Endothelial cell of umbilical vein (primary cell): ENCODE data around the gene ANO6. TPM values are rescaled to one million over a fixed set of nuclear protein-coding genes. Genes with fewer than 3 reads are reported as not detected.

ENCODE experiments used
- BruUV-seq: library from RNA; stranded (reverse); fragments of 400-500 nt; replicated peaks from 2 replicates; lab custom pipeline; 2021; lab: Mats Ljungman, UMichigan
- CTCF ChIA-PET: fragments of 300-600, 350-600 bp; sonication (Branson Sonifier 250); formaldehyde crosslinking; loops from one replicate; lab custom pipeline; 2021; ENCODE audit warnings: antibody characterized with exemption, inconsistent platforms; lab: Charles Lee
- POLR2A ChIA-PET: fragments of 300-600, 350-600 bp; sonication (Branson Sonifier 250); formaldehyde crosslinking; loops from one replicate; lab custom pipeline; 2021; ENCODE audit warnings: antibody characterized with exemption, inconsistent platforms; lab: Charles Lee
- DNase-seq: peaks from one replicate; pipeline ENCODE4 v3.0.0-alpha.2; 2011; ENCODE audit warnings: low read depth, low spot score
- FAIRE-seq: peaks from 2 replicates; lab custom pipeline; 2011; peaks lifted over from hg19 to GRCh38; lab: Jason Lieb, UNC
- H2AFZ ChIP-seq: 2 replicates; pipeline ENCODE4 v1.6.0; 2012; ENCODE audit warnings: low read depth, low read length, control low read depth, inconsistent platforms
- H3K27ac ChIP-seq: 2 replicates; pipeline ENCODE4 v1.5.1; 2011; ENCODE audit warnings: low read depth, mild to moderate bottlenecking, control low read depth, low read length, moderate library complexity; ENCODE audit not compliant: insufficient read depth
- H3K27me3 ChIP-seq, 2 experiments: 2 replicates each; pipeline versions ENCODE4 v1.6.0 to v1.6.1; 2011; ENCODE audit warnings: low read length in 2 of 2, mixed read lengths in 1 of 2; ENCODE audit not compliant: control insufficient read depth in 2 of 2, insufficient read depth in 2 of 2
- H3K36me3 ChIP-seq, 2 experiments: 2 replicates in 1 of 2; 3 replicates in 1 of 2; pipeline ENCODE4 v1.5.1; 2011; ENCODE audit warnings: low read length in 2 of 2, mild to moderate bottlenecking in 1 of 2, moderate library complexity in 1 of 2; ENCODE audit not compliant: control insufficient read depth in 2 of 2, insufficient read depth in 2 of 2; ENCODE audit errors: extremely low read depth in 1 of 2
- H3K4me1 ChIP-seq: 3 replicates; pipeline ENCODE4 v1.5.1; 2011; ENCODE audit warnings: mild to moderate bottlenecking, low read length; ENCODE audit not compliant: control insufficient read depth, insufficient read depth; ENCODE audit errors: extremely low read depth
- H3K4me2 ChIP-seq: 2 replicates; pipeline ENCODE4 v1.6.1; 2011; ENCODE audit warnings: low read length, control low read depth, mixed read lengths; ENCODE audit not compliant: insufficient read depth
- H3K4me3 ChIP-seq, 3 experiments: fragments of 200-600 bp in 1 of 3; sonication (generic), shearing (Covaris generic) in 1 of 3; replicated peaks in 1 of 3; 2 replicates each; pipeline ENCODE4 v1.5.1; 2011 to 2016; ENCODE audit warnings: control low read depth in 3 of 3, low read length in 3 of 3, mild to moderate bottlenecking in 2 of 3, inconsistent platforms in 1 of 3, low read depth in 1 of 3, moderate library complexity in 1 of 3; ENCODE audit not compliant: insufficient read depth in 1 of 3
- H3K79me2 ChIP-seq: 2 replicates; pipeline ENCODE4 v1.6.0; 2012; ENCODE audit warnings: low read length, inconsistent platforms; ENCODE audit not compliant: control insufficient read depth, insufficient read depth
- H3K9ac ChIP-seq: replicated peaks from 2 replicates; pipeline ENCODE3; 2011; ENCODE audit warnings: low read length, control low read depth; ENCODE audit not compliant: insufficient read depth; ENCODE audit errors: extremely low read depth
- H3K9me1 ChIP-seq: replicated peaks from 3 replicates; pipeline ENCODE4 v1.6.0; 2011; ENCODE audit warnings: mild to moderate bottlenecking, low read length; ENCODE audit not compliant: control insufficient read depth, insufficient read depth; ENCODE audit errors: extremely low read depth
- H3K9me3 ChIP-seq: replicated peaks from 2 replicates; pipeline ENCODE4 v1.5.1; 2012; ENCODE audit warnings: low read length, inconsistent platforms; ENCODE audit not compliant: control insufficient read depth, insufficient read depth
- H4K20me1 ChIP-seq: replicated peaks from 2 replicates; pipeline ENCODE3; 2011; ENCODE audit warnings: mild to moderate bottlenecking, low read length; ENCODE audit not compliant: control insufficient read depth, insufficient read depth; ENCODE audit errors: extremely low read depth
- CTCF ChIP-seq, 2 donors: IDR thresholded peaks; 1 replicate in 1 of 2; 2 replicates in 1 of 2; pipeline ENCODE4 v1.5.1; 2011; ENCODE audit warnings: low read length in 2 of 2, mild to moderate bottlenecking in 2 of 2, moderate library complexity in 2 of 2, control low read depth in 1 of 2, inconsistent platforms in 1 of 2, low read depth in 1 of 2; ENCODE audit not compliant: insufficient read depth in 1 of 2; ENCODE audit errors: extremely low read depth in 1 of 2
- EZH2 ChIP-seq: IDR thresholded peaks from 2 replicates; pipeline ENCODE4 v1.6.1; 2012; ENCODE audit warnings: borderline replicate concordance, low read depth, mild to moderate bottlenecking, moderate library complexity, low read length, inconsistent platforms; ENCODE audit not compliant: severe bottlenecking
- FOS ChIP-seq: IDR thresholded peaks from 2 replicates; pipeline ENCODE4 v1.6.1; 2011; ENCODE audit warnings: mild to moderate bottlenecking, low read length, moderate library complexity, borderline replicate concordance; ENCODE audit not compliant: insufficient read depth
- GATA2 ChIP-seq: IDR thresholded peaks from 2 replicates; pipeline ENCODE4 v1.7.0; 2011; ENCODE audit warnings: low read depth, mild to moderate bottlenecking, moderate library complexity, mixed read lengths, low read length; ENCODE audit not compliant: insufficient read length, insufficient read depth
- JUN ChIP-seq: IDR thresholded peaks from 2 replicates; pipeline ENCODE4 v1.6.1; 2011; ENCODE audit warnings: borderline replicate concordance, low read depth; ENCODE audit not compliant: insufficient read length, insufficient read depth
- MAX ChIP-seq: IDR thresholded peaks from 2 replicates; pipeline ENCODE4 v1.6.1; 2011; ENCODE audit not compliant: insufficient read depth, insufficient read length
- MYC ChIP-seq: IDR thresholded peaks from one replicate; pipeline ENCODE4 v1.6.1; 2011; ENCODE audit warnings: mild to moderate bottlenecking, low read depth, low read length
- POLR2A ChIP-seq: IDR thresholded peaks from 2 replicates; pipeline ENCODE4 v1.6.1; 2012; ENCODE audit warnings: low read depth, mild to moderate bottlenecking, control low read depth, low read length
- POLR2AphosphoS5 ChIP-seq: IDR thresholded peaks from 2 replicates; pipeline ENCODE4 v1.6.1; 2012; ENCODE audit warnings: low read depth, mild to moderate bottlenecking, control low read depth, low read length, moderate library complexity; ENCODE audit not compliant: insufficient read depth
- dilution Hi-C: fragments of 300-500 bp; cut with MboI; formaldehyde crosslinking; loops from one replicate; pipeline ENCODE4 v1.15.0; 2019; ENCODE audit warnings: low sequenced_read_pairs; ENCODE audit not compliant: extremely low pct_ligation_motif_present
- intact Hi-C: fragments of 100-400 bp; cut with micrococcal nuclease; formaldehyde crosslinking; loops from one replicate; pipeline ENCODE4 v1.10.0; 2022
- polyA plus RNA-seq, 4 experiments: library from polyadenylated mRNA; depleted of rRNA in 3 of 4; stranded (reverse) in 3 of 4; unstranded in 1 of 4; fragments of >200 nt; gene quantifications; 2 replicates each; pipeline versions ENCODE4 v1.2.1 to v1.2.3, GENCODE V29; 2011 to 2012; ENCODE audit warnings: missing spikeins in 1 of 4
- total RNA-seq: library from RNA; stranded (reverse); gene quantifications from 2 replicates; pipeline ENCODE4 v1.2.3, GENCODE V29; 2021

The ANO6 gene
- total and polyA plus RNA-seq, 2 donors (not counting 3 experiments of a cell fraction or from before 2014, with no cell fraction given), result 21.3 to 67.6 TPM

- intact Hi-C loops, result loop anchor here (10.0 kb wide), 1 partner anchor 715 kb away; the partner anchor contains the start of gene SCAF11
- TF ChIP-seq EZH2, result no peak
- TF ChIP-seq FOS, result no peak
- no peak for TF ChIP-seq GATA2
- no peak for TF ChIP-seq CTCF (IDR thresholded peaks at IDR 0.05; ENCODE audit: extremely low read depth in 1 of 2, insufficient read depth in 1 of 2, low read depth in 1 of 2, low read length in 2 of 2)
- no peak for TF ChIP-seq POLR2A
- TF ChIP-seq POLR2AphosphoS5, result no peak
- TF ChIP-seq MYC, result no peak
- TF ChIP-seq MAX, result no peak
- no peak for TF ChIP-seq JUN
- Histone ChIP-seq H2AFZ (no peak overlapping the region), H3K4me1 (peaks cover 19% of the 10 kb centered on the region), H3K9me1 (no peaks in the 10 kb centered on the region), H3K27ac (no peak overlapping the region), H3K9me3 (no peaks in the 10 kb centered on the region), H3K9ac (no peak overlapping the region), H3K79me2 (peaks cover 33% of the 10 kb centered on the region), H3K27me3 (no peaks in the 10 kb centered on the region), H3K4me2 (no peak overlapping the region), H3K4me3 (no peak overlapping the region), H4K20me1 (no peaks in the 10 kb centered on the region), H3K36me3 (no peaks in the 10 kb centered on the region)
- dilution Hi-C loops, result no loop called here
- ChIA-PET POLR2A (no interaction called here), CTCF (interaction anchor here (1.4 kb wide), 1 partner anchor 107 kb away, joined by 3 read pairs; no protein-coding TSS in a partner anchor)
- no peak for FAIRE-seq
- DNase-seq, result no peak
- no TSS peak for BruUV-seq
These were observed 64.3 kb downstream of the ANO6 start for GRCh38 chr12:45279931-45280830.
